HG03135 (cell line): ENCODE results near the gene SLC43A1.
A peak's percentile ranks its signal among the peaks of the same experiment; 100 is the strongest.
"Not testable (repeated sequence)": the region's sequence is repeated elsewhere in the genome, so short reads cannot be mapped to it uniquely, and the experiment has no call there.

Source experiments
- ATAC-seq: cut with Tn5 transposase; IDR thresholded peaks from one replicate; pipeline ENCODE4 v1.9.1; 2021; ENCODE audit warnings: mild to moderate bottlenecking, moderate library complexity; ENCODE audit not compliant: unreplicated experiment

The SLC43A1 gene

GRCh38 chr11:57461841-57462489, 53.5 kb downstream of the SLC43A1 start:
- ATAC-seq, result no peak

- ATAC-seq, result no peak
These were observed 54.4 kb downstream of the SLC43A1 start for GRCh38 chr11:57460758-57461749.

DNA sequence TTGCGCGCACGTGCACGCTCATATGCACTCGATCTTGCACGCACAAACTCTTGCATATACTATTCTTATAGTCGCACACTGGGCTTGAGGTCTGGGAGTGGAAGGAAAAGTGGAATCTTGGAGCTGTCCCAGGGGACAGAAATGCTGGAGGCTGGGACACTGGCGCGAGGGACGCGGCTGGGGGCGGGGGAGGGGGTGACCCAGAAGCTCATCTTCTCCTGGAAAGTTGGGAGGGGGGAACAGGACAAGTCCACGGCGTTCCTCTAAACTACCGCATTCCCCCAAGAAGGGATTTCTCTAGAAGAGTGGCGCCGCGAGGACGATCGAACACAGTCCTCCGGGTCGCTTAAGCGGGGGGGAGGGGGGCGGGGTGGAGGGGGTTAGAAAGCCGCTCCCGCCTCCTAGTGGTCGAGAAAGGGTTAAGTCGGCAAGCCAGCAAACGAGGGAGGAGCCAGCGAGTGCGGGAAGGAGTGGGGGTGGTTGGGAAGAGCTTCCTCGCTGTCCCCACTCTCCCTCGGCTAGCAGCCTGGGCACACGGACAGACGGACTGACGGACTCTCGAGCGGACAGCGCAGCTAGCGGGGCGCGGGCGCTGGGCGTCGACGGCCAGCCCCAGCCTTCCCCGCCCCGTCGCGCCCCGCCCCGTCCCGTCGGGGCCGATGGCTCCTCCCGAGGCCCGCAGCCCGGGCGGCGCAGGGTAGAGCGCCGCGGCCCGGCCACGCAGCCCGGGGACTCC, 55.3 kb downstream of the SLC43A1 start, which contains the start of gene RTN4RL2:
TSS of gene RTN4RL2 (plus strand) at position 507 of the 736 bp plus-strand sequence. CDS start 338 bp downstream, outside the sequence.
- no peak for ATAC-seq

DNA sequence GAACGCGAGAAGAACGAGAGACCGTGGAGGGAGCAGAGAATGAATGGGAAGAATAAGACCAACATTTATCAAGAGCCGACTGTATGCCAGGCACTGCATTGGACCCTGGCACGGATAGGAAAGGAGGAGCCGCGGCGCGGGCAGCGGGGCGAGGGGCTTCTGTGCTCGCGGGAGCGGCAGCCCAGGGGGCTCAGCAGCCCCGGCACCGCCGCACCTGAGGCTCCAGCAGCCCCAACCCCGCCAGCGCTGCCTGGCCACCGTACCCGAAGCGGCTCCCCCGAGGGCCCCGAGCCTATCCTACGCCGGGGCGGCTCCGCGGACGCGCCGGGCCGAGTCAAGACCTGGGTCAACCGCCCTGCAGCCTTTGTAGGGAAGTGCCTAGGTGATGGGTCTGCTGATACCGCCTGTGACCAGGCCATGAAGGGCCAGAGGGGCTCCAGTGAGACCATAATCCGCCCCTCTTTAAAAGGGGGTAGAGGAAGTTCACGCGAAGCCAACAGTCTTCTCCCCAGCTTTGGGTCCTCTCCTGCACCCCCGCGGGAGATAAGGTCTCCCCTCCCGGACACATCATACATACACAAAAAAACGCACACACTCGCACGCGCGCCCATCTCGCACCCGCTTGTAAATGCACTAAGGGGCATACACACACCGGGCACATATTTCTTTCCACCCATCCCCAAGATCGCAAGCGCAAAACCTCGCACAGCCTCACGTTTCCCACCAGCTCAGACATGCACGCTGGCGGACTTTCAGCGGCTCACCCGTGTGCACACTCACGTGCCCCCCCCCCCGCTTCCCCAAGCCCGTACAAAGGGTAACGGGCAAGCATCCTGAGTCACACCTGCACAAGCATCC, 56.1 kb downstream of the SLC43A1 start:
- ATAC-seq, result no peak

DNA sequence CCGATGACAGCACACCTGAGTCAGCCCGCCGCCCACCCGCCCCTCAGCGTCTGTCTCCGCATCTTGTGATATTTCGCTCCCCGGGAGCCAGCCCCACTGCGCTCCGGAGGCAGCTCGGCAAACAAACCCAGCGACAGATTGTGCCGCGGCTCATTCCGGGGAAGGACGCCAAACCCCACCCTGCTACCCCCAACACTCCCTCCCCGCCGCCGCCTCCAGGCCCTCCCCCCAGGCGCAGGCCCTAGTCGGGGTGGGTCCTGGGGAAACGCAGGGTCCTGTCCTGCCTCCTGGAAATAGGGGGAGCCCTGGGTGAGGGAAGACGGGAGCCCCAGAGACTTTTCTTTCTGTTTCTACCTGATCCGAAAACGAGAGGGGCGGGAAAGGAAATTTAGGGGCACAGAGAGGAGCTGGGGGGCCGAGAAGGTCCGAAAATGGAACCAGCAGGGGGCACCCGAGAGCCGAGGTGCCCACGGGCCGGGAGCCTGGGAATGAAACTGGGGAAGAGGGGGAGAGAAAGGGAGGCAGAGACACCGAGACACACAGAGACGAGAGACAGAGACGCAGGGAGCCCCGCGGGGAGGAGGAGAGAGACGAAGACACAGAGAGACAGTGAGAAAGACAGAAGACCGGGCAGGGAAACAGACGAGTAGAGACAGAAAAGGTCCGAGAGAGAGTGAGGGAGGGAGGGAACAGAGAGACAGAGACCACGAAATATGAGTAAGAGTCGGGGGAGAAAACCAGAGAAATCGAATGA, 56.9 kb downstream of the SLC43A1 start:
- no peak for ATAC-seq

DNA sequence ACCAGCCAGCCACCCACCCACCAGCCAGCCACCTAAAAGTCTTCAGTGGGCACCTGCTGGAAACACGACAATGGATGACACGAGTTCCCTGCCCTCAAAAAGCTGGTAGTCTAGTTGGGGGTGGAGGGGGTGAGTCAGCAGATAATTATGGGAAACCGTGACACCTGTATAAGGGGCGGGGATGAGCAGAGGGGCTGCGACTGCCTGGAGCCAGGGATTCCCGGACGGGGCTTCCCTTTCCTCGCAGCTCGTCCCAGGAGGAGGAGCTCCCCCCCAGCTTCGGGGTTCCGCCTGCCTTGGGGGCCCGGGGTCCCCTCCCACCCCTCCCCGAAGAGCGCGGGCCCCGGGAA, 57.5 kb downstream of the SLC43A1 start:
- ATAC-seq, result no peak

- peak; percentile 27 for ATAC-seq
These were observed 57.9 kb downstream of the SLC43A1 start for GRCh38 chr11:57457643-57458023.

DNA sequence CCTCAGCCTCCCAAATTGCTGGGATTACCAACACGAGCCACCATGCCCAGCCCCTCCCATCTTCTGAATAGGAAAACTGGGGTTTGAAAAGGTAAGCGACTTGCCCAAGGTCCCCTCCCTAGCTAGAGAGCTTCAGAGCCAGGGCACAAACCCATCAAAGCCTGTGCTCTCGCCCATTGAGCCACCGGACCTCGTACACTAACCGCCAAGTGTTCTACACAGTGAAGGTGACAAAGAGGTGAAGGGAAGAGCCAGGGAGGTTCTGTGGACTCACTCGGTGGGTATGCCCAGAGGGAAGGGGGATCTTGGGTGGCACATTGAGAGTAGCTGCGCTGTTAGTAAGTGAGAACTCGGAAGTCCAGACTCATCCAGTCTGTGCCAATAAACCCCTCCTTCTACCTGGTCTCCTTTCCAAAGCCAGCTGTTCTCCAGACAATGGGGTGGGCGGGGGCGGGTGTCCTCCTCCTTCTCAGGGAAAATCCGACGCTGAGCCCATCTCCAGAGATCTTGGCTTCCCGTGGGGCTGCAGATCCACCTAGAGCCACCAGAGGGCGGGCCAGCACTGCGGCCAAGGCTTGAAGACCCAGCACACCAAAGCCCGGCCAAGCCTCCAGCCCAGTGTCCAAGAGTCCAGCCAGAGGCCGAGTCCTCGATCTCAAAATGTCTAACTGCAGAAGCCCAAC, 58.4 kb downstream of the SLC43A1 start:
- peak; percentile 46 for ATAC-seq

DNA sequence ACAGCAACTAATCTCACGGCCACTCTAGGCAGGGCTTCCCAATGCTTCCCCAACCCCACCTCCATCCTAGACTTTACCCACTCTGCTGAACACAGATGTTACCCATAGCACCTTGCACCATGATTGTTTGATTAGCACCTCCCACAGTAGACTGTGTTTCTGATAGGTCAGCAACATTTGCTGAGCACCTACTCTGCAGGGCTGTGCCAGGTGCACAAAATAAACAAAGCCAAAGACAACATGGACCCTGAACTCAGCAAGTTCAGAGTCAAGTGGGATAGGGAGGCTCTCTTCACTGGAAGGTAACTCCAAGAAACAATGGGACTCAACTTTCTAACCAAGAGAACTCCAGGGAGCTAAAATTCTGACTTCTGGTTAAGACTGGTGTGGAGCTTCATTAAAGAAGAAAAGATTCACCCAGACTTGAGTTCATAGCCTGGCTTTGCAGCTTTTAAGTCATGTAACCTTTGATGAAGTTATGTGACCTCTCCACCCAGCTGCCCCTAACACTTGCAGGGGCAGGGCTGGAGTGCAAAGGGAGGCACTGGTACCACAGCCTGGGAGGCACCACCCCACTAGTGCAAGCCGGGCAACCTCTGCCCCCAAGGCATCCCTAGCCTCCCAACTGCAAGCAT, 61.8 kb downstream of the SLC43A1 start:
- no peak for ATAC-seq

DNA sequence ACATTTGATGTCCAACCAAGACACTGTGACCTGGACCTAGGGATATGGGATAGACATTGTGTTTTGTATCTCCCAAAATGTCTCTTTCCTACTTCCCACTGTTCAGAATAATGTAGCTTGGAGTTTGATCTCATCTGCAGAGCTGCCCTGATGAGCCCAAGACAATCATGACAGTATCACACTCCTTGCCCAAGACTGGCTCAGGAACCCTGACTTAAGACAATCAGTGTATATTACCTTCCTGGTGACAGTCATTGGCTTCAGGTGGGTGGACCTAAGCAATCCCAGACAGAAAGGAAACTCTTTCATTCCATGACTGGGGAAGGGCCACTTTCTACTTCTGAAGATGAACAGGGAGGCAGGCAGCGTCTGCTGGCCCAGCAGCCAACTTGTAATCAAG, 69.4 kb downstream of the SLC43A1 start:
- no peak for ATAC-seq

DNA sequence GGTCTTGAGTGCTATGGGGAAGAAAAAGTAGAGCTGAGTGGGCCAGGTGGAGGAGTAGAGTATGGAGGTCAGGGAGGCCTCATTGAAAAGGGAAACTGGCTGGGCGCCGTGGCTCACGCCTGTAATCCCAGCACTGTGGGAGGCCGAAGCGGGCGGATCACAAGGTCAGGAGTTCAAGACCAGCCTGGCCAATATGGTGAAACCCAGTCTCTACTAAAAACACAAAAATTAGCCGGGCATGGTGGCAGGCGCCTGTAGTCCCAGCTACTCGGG, 70.4 kb downstream of the SLC43A1 start:
- ATAC-seq, result not testable (repeated sequence)

- no peak for ATAC-seq
These were observed 71.0 kb downstream of the SLC43A1 start for GRCh38 chr11:57444362-57445121.

GRCh38 chr11:57440744-57441414, 74.6 kb downstream of the SLC43A1 start:
- ATAC-seq, result no peak

GRCh38 chr11:57439786-57440185, 75.7 kb downstream of the SLC43A1 start:
- ATAC-seq, result no peak

DNA sequence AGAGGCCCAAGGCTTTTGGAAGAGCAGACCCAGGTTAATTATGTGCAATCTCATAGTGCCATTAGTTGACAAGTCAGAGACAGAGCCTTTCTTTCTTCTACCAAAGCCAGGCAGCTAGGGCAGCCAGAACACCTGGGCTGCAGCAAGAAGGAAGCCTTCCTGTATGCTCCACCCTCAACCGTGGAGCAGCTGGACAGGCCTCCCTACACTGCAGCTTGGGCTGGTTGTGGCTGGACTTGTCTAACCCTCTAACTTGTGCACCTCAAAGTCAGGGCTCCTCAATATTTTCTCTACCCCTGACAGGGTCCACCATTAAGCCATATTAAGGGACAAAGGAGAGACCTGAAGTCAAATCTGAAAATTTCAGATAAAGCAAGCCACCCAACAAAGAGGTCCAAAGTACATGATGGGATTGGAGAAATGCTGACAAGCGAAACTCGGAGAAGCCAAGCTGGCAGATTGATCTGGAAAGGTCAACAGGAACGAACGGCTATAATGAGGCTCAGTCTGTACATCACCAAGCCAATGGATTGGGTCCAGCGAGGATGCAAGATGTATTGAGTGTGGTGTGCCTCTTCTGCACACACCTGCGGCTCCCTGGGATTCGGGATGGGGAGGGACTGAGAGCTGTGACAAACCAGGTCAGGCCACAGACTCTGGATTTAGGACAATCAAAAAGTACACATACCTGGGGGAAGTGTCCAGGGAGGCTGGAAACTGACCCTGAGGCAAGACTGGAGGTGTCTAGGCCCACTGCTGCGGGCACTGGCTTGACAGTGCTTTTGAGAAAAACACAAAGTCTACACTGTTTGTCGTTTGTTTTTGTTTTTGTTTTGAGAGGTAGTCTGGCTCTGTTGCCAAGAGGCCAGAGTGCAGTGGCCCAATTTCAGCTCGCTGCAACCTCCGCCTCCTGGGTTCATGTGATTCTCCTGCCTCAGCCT, 76.9 kb downstream of the SLC43A1 start:
- ATAC-seq, result no peak

DNA sequence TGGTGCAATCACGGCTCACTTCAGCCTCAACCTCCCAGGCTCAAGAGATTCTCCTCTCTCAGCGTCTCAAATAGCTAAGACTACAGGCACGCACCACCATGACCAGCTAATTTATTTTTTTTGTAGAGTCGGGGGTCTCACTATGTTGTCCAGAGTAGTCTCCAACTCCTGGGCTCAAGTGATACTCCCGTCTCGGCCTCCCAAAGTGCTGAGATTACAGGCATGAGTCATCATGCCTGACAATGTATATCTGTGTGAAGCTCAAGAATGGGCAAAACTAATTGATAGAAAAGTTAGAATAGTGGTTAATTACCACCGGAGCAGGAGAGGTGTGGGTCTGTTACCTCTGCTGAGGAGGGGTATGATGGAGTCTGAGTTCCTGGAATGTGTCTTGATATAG, 79.5 kb downstream of the SLC43A1 start:
- ATAC-seq, result no peak
